Skin of body (tissue), 2 donors: Measurements from ENCODE around the gene PUSL1. TPM values are rescaled to one million over a fixed set of nuclear protein-coding genes. Genes with fewer than 3 reads are reported as not detected.

ENCODE experiments used
- DNase-seq: peaks from one replicate; lab custom pipeline; 2025; lab: John Stamatoyannopoulos, UW
- total RNA-seq: library from RNA; depleted of rRNA; stranded (reverse); fragments of >200 nt; gene quantifications from one replicate; pipeline ENCODE4 v1.2.3, GENCODE V29; 2014

Gene PUSL1
- total RNA-seq, 1 donor from 2014 or later = 5.7 TPM

DNA sequence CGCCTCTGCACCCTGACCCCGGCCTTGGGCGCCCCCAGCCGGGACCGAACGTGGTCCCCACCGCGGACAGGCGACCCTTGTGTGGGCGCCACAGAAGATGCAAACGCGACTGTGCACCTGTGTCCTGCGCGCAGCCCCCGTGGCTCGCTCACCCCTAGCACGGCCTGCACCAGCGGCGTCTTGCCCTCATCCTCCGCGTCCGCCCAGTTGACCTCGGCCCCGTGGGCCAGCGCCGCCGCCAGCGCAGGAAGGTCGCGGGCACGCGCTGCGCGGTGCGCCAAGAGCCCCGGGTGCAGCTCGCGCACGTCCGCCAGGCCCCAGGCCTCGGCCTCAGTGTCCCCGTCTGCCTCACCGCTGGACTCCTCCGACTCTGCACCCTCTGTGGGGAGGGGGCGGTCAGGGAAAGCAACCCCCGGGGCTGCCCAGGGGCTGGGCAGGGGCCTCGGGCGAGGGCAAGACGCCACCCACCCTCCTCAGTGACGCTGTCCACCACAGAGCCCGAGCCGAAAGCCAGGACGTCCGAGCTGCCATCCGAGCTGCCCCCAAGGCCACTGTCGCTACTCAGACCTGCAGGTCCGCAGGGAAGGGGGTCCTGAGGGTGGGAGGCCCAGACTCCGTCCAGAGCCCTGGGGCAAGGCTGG is 14.0 kb upstream of the PUSL1 start:
- DNase-seq = no peak

DNA sequence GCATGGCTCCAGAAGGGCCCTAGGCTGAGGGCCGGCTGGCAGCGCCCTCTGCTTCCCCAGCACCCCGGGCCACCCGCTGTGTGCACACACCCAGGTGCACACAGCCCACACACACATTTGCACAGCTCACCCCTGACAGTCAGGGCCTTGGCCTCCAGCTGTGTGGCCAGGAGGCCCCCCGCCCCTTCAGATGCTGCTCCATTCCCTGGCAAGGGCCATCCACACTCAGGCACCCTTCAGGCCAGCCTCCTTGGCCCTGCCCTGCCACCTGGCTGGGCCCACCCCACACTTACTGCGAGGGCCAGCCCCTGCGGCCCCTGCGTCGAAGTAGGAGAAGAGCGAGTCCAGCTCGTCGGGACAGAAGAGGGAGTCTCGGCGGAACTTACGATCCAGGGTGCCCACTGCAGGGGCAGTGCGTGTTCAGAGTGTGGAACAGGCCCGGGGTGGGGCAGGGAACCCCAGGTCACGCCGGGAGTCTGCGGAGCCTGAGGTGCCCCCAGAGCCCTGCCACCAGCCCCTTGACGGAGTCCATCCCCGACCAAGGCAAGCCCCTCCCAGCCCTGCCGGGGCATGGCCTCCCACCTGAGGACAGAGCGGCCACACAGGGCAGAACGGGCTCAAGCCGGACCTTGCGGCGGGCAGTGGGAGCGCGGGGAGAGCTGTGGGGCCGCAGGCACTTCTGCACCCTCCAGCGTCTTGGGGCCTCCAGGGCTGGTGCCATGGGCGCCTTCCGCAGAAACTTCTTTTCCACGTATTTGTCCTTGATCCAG is 13.1 kb upstream of the PUSL1 start:
- no peak for DNase-seq

DNA sequence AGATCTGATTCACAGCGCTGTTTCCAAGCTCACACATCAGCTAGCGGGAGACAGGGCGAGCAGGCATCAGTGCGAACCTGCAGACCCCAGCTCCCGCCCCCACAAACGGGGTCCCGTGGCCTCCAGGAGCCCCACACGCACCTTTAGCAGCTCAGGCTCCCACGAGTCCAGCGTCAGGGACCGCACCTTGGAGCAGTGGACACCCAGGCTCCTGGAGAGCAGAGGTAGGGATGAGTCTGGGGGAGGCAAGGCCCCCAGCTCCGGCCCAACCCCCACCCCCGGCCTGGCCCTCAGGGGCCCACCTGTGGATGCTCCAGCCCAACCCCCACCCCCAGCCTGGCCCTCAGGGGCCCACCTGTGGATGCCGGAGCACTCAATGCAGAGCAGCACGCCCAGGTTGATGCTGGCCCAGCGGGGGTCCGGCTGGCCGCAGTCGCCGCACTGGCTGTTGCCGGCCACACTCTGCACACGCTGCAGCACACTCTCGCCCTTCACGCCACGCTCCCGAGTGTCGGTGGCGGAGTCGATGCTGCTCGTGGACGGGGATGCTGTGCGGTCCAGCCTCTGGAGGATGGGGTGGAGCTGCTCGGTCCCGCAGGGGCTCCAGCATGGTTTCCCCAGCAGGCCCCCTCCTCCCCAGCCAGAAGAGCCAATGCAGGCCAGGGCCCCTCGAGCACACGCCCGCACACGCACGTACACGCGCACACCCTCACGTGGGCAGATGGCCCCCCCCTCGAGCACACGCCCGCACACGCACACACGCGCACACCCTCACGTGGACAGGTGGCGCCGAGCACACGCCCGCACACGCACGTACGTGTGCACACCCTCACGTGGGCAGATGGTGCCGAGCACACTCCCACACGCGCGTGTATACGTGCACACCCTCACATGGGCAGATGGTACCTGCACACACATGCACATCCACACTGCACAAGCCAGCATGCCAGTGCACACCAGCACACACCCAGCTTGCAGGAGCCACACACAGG is 12.0 kb upstream of the PUSL1 start:
- DNase-seq = no peak

DNA sequence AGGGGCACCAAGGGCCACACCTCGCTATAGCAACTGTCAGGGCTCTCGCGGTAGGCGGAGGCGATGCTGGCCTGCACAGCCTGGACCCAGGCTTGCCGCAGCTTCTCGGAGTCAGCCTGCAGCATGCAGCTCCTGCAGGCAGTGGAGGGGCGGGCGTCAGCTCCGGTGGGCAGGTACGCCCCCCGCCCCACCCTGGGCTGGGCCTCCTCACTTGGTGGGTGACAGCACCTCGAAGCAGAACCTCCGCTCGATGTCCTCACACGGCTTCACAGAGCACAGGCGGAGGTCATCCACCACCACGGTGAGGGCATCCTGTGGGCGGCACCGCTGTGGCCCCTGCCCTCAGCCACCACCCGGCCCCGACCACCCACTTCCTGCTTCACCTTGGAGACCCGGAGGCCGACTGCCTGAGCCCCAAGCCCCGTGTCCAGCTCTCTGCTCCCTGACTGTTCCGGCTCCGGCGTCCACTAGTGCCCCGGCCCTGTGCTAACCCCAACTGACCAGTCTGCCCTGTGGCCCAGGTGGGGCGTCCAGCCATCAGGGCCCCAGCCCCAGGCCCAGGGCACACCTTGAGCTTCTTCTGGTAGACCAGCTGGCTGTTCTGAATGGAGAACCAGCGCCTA is 10.5 kb upstream of the PUSL1 start:
- DNase-seq = no peak

DNA sequence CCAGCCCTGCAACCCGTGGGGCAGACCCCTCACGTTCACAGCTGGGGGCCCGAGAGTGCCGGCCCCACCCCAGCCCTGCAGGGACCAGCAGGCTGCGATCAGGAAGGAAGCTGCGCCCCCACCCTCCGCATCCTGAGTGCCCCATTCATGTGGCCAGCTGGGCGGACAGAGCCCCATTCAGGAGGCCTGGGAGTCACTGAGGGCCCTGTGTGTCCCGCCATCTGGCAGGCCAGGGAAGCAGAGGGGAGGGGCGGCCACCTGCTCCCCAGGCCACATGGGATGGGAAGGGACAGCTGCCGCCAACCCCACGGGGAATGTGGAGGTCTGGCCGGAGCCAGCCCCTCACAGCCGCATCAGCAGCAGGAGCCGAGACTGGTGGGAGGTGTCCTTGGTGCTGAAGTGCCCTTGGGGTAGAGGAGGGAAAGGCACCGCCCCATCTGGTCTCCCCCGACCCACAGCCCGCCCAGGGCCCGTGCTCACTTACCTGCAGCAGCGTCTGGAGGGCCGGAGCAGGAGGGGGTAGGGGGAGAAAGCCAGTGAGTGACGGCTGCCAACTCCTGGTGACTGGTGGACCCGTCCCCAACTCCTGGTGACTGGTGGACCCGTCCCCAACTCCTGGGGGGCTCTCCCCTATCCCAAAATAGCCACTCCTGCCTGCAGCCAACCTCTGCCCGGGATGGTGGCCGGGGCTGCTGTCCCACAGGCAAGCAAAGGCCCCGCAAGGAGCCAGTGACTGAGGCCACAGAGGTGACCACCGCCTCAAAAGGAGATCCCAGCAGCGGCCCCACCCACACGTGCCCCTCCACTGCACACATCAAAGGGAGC is 9.3 kb upstream of the PUSL1 start:
- no peak for DNase-seq

DNA sequence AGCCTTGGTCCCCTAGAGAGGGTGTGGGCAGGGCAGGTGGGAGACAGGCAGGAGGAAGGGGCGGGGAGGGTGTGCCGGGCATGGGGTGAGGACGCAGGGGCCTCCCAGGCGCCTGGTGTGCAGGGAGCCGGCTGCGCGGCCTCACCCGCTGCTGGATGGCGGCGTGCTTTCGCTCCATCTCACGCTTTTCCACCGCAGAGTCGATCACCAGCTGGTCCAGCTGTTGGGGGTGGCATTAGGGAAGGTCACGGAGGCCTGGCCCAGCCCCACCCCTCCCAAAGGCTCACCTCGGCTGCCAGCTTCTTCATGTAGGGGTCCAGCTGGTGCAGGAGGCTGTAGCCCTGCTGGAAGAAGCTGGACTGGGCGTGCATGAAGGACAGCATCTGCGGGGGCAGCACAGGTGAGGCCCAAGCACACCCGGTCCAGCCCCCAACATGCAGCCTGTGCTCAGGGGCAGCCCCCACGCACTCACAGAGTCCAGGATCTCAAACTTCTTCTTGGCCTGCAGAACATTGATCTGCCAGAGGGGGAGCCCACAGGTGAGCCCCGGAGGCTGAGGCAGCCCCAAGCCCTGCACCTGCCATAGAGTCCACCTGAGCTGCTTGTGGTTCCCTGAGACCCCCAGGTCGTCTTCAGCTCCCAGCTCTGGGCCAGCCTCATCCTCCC is 8.6 kb upstream of the PUSL1 start:
- no peak for DNase-seq

DNA sequence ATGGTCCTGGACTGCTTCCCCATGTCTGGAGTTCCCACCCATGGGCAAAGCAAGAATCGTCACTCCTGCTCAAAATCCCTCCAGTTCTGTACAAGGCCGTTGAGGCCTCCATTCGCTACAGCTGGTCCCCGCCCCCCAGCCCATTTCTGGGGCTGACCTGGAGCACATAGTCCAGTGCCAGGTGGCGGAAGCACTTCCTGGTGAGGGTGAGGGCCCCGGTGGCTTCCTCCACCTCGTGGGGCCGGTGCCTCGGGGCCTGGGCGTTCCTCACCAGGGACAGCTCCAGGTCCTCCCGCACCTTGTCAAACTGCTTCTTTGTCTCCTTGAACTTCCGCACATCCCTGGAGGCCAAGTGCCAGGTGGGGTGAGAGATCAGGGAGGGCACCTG is 8.1 kb upstream of the PUSL1 start:
- DNase-seq = no peak

DNA sequence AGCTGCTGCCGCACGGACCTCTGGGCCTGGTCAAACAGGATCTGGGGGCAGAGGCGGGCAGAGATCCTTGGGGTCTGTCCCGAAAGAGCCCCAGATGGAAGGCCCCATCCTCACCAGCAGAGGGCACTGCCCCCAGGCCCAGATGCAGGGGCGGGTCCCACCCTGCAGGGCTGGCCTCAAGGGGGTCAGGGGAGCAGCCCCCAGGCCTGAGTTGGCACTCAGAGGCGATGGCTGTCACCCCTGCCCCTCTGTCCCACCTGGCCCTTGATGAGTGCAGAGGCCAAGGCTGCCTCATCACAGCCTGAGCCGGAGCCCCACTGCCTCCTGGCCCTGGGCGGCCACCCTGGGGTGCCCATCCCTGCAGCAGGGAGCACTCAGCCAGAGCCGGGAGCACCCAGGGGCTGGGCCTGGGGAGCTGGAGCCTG is 6.4 kb upstream of the PUSL1 start:
- no peak for DNase-seq

DNA sequence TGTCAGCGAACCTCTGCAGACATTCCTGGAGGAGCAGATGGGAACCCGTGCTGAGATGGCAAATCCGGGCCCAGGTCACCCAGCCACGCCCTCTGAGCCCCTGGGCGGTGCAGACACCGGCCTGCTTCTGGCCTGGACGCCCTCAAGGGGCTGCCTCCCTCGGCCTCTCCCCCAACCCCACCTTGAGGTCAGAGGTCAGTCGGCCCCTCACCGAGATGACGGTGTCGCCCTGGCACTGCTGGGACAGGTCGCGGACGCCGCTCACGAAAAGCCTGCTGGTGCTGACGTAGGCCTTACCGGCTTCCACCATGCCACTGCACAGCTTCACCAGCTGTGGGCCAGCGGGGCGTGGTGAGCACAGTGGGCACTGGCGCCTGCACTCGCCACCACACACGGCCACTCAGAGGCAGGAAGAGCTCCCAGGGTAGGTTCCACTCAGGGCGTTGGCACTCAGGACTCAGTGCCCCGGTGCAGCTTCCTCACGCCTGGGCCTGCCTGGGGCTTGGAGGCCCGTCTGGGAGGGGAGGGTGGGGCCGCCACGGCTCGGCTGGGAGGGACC is 5.4 kb upstream of the PUSL1 start:
- no peak for DNase-seq

DNA sequence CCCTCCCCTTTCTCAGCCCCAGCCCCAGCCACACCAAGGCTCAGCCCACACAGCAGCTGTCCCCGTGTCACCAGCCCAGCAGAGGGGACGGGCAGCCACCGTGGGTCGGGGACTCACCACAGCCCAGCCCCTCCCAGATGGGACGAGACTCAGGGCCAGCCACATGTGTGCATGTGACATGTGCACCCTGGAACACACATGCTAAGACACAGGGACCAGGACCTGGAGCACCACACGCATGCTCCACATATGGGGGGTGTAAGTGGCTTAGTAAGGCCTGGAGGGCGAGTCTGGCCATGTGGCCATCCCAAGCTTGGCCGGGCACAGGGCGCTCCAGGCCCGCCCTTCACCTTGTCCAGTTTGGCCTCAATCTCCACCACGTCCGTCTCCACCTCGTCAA is 4.7 kb upstream of the PUSL1 start:
- no peak for DNase-seq

DNA sequence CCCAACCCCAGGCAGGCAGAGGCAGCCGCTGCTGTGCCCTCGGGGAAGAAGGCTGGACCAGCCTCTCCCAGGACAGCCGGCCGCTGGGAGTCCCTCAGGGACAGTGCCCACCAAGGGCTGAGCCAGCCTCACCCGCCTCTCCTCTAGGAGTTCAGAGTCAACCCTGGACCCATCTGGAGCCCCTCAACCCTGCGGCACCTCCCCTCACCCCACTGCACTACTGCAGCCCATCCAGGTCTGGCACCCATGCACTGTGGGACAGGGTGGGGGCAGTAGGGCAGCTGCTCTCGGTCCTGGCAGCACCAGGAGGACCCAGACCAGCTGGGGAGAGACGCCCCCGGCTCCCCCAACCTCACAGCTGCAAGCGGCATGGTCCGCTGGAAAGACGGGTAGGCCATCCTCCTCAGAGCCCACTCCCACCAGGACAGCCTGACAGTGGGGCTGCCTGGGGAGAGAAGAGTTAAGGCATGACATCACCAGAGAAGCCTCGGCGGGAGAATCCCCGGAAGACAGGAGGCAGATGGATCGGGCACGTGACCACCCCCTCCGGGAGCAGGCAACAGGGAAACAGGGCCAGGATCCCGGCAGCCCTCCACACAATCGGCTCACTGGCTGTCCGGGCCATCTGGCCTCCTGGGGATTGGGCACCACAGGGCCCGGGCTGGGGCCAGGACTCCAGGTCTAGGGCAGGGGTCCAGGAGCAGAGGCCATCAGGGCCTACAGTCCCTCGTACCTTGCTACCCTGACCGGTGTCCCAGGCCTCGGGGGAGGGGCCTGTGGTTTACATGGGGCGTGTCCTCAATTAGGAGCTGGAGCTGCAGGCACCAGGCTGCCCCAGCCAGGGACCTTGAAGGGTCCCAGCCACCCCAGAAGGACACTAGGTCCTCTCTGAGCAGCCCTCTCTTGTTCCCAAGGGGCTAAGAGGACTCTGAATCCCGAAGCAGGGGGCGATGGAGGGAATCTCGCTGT is 3.8 kb upstream of the PUSL1 start:
- peak; percentile 68 for DNase-seq

DNA sequence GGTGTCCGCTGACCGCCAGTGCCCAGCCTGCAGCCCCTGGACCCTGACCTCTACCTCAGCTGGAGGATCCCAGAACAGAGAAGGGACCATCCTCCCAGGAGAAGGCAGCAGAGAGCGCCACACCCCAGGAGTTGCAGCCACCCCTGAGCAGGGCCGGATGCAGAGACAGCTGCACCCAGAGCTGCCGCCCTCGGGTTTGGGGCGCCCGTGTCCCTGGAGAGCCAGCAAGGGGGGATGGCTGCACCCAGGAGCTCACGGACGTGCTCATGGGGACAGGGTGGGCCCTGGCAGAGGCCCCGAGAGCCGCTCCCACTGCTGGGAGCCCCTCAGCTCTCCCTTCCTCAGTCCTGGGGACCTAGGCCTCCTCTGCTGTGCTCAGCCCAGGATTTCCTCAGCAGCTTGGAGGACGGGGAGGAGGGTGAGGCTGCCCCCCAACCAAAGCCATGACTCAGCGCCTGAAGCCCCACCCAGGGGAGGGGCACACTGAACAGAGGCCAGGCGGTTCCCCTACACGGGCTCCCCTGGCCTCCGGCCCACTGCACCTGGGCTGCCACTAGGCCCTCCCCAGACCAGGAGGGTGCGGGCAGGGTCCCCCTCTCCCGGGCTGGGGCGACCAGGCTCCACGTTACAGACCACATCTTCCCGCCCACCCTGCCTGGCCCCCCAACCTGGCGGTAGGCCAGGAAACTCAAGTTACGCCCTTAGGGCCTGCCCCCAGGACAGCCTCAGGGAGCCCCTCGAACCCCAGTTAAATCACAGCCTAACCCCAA is 2.9 kb upstream of the PUSL1 start:
- DNase-seq = no peak

DNA sequence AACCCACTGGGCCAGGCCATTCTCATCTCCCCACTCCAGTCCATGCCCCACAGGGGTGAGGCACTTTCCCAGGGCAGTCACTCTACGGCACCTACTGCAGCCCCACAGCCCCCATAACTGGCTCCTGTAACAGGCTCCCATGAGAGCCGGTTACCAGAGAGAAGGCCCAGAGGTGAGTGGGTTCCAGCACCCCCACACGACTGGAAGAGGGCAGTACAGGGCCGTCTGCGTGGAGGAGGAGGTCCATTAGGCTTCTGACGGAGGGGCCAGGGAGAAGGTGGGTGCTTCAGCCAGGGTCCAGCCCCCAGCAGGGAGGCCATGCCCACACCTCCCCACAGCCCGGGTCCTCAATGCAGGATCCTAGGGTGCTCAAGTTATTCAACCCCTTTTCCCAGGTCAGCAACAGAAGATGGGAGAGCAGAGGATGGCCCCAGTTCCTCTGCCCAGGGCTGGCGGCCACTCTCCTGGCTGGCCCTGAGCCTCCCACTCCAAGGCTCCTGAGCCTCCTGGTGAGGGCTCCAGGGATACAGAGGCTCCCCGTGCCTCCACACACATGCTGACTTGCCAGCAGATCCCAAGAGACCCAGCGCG is 2.2 kb upstream of the PUSL1 start:
- no peak for DNase-seq

DNA sequence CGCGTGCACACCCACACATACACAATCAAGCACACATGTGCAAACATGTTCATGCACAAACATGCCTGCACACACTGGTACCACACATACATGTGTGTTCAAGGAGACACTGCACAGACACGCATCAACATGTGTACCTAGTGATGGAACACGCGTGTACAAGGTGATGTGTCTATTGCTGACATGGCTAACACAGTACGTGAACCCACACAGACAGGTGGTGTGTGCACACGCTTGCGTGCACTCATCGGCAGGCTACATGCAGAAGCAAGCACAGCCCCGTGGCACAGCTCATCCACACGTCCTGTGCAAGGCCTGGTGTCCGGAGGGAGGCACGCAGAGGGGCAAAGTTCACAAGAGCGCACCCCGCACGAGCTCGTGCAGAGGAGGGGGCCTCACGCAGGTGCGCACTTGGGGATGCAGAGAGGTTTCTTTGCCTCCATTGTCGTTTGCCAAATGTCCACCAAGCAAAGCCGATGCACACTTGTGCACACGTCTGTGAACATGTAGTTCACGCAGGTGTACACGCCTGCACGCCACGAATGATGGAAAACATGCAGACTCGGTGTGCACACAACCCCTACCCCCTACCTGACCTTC is 1.6 kb upstream of the PUSL1 start:
- no peak for DNase-seq

DNA sequence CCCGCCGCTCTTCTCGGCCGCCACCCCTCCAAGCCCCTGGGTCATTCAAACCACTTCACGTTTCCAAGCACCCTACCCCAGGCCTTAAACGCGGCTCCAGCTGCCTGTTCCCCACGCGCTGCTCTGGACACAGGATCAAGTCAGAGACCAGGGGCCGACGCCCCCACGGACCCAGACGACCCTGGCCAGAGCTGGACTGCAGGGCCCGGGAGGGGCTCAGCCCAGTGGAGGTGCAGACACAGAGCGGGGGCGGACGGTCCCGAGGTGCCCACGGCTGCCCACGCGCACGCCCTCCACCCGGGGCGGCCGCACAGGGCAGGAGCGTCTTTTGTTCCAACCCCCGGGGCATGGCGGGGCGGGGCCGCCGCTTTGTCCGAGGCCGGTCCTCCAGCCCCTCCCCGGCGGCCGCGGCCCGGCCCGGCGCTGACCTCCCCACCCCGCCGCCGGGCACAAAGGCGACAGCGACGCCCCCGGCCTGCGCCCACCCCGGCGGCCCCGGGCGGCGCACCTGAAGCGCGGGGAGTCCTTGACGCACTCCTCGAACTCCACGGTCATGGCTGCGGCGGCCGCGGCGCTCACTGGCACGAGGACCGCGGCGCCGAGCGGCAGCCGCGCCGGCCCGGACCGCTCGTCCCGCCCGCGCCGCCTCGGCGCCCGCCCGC is 1.0 kb upstream of the PUSL1 start:
- no peak for DNase-seq

DNA sequence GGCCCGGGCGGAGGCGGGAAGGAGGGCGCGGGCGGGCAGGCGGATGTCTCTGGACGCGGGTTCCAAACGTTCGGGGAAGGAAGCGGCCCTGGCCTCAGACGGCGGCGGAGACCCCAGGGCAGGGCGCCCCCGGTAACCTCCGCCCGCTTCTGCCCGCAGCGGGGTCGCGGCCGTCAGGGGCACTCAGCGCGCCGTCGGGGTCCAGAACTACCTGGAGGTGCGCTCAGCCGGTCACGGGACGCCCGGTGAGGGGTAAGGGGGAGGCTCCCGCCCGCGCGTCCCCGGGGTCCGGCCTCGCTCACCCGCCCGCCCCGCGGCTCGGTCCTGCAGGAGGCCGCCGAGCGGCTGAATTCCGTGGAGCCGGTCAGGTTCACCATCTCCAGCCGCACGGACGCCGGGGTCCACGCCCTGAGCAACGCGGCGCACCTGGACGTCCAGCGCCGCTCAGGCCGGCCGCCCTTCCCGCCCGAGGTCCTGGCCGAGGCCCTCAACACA is 406 bp downstream of the PUSL1 start:
- DNase-seq = no peak
